Parathyroid adenoma (tissue), 2 donors: Measurements from ENCODE around the gene RASSF3.

Source experiments
- H2AFZ ChIP-seq: fragments of 300-600 bp; sonication (generic); one replicate; pipeline ENCODE4 v1.7.0; 2017; ENCODE audit warnings: antibody characterized with exemption, mild to moderate bottlenecking
- H3K27ac ChIP-seq: fragments of 300-600 bp; sonication (generic); one replicate; pipeline ENCODE4 v1.7.0; 2017
- H3K27me3 ChIP-seq: fragments of 300-600 bp; sonication (generic); one replicate; pipeline ENCODE4 v1.7.0; 2017; ENCODE audit warnings: low read length; ENCODE audit not compliant: control insufficient read depth, insufficient read depth
- H3K36me3 ChIP-seq: fragments of 300-600 bp; sonication (generic); one replicate; pipeline ENCODE4 v1.7.0; 2017; ENCODE audit warnings: low read length; ENCODE audit not compliant: control insufficient read depth, insufficient read depth
- H3K4me1 ChIP-seq: fragments of 300-600 bp; sonication (generic); one replicate; pipeline ENCODE4 v1.7.0; 2017; ENCODE audit warnings: control low read depth
- H3K4me2 ChIP-seq: fragments of 300-600 bp; sonication (generic); one replicate; pipeline ENCODE4 v1.7.0; 2017; ENCODE audit warnings: low read length
- H3K4me3 ChIP-seq: fragments of 300-600 bp; sonication (generic); one replicate; pipeline ENCODE4 v1.7.0; 2017; ENCODE audit warnings: low read depth, low read length
- H3K79me2 ChIP-seq: fragments of 300-600 bp; sonication (generic); one replicate; pipeline ENCODE4 v1.7.0; 2017; ENCODE audit warnings: control low read depth
- H3K9ac ChIP-seq: fragments of 300-600 bp; sonication (generic); one replicate; pipeline ENCODE4 v1.7.0; 2017; ENCODE audit warnings: mild to moderate bottlenecking
- H3K9me3 ChIP-seq: fragments of 300-600 bp; sonication (generic); one replicate; pipeline ENCODE4 v1.7.0; 2017; ENCODE audit warnings: low read length; ENCODE audit not compliant: control insufficient read depth
- TF ChIP-seq, protein P1 (sequence below): fragments of 300-600 bp; sonication (generic); IDR thresholded peaks from one replicate; pipeline ENCODE4 v1.7.0; 2017; ENCODE audit warnings: antibody characterized with exemption, mild to moderate bottlenecking
- donor health status: primary hyperparathyroidism.

RASSF3 gene

DNA sequence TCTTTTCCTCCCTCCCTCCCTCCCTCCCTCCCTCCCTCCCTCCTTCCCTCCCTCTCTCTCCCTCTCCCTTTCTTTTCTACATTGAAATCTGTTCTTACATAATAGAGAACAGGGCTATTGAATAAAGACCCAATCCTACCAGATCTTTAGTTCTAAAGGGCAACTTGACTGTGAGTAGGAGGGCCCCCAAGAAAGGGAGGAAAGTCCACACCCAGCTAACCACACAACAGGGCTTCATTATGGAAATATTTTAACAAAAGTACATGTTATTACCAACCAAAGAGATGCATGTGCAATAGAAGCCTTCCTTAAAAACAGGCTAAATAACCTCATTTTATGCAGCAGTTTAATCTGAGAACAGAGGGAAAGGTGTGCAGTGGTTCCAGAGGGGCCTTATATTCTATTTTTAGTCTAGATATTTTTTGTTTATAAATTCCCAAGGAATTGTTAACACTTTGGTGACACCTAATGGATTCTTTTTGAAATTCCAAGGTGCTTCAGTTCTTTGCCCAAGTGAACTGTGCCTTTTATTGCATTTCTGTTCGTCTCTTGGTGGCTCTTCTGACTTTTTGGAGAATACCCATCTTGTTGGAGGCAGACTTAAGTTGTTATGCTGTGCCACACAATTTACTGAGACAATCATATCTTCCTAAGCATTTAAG is 85.9 kb downstream of the RASSF3 start:
- Histone ChIP-seq H3K36me3 (no peaks in the 10 kb centered on the region), H2AFZ (no peak overlapping the region), H3K9ac (no peak overlapping the region), H3K79me2 (no peaks in the 10 kb centered on the region), H3K4me3 (no peak overlapping the region), H3K4me2 (no peak overlapping the region), H3K9me3 (no peaks in the 10 kb centered on the region), H3K4me1 (no peaks in the 10 kb centered on the region), H3K27ac (no peak overlapping the region), H3K27me3 (no peaks in the 10 kb centered on the region)
- TF ChIP-seq, protein P1, sequence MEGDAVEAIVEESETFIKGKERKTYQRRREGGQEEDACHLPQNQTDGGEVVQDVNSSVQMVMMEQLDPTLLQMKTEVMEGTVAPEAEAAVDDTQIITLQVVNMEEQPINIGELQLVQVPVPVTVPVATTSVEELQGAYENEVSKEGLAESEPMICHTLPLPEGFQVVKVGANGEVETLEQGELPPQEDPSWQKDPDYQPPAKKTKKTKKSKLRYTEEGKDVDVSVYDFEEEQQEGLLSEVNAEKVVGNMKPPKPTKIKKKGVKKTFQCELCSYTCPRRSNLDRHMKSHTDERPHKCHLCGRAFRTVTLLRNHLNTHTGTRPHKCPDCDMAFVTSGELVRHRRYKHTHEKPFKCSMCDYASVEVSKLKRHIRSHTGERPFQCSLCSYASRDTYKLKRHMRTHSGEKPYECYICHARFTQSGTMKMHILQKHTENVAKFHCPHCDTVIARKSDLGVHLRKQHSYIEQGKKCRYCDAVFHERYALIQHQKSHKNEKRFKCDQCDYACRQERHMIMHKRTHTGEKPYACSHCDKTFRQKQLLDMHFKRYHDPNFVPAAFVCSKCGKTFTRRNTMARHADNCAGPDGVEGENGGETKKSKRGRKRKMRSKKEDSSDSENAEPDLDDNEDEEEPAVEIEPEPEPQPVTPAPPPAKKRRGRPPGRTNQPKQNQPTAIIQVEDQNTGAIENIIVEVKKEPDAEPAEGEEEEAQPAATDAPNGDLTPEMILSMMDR = no peak

DNA sequence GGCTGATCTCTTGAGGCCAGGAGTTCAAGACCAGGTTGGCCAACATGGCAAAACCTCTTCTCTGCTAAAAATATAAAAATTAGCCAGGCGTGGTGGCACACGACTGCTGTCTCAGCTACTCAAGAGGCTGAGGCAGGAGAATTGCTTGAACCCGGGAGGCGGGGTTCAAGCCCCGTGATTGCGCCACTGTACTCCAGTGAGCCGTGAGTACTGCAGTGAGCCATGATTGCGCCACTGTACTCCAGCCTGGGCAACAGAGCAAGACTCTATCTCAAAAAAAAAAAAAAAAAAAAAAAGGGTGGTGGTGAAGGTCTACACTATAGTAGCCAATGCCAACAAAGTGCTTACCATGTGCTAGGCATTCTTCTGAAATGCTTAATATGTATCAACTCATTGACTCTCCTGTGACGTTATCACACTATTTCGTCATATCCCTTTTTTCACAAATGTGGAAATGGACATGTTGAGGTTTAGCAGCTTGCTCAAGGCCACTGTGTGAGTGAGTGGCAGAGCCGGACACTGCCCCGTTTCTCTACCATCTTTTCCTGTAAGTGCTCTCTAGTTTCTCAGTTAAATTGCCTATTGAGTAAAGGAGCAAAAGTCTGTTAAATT is 89.3 kb downstream of the RASSF3 start:
- Histone ChIP-seq H3K4me3 (no peak overlapping the region), H3K9me3 (no peaks in the 10 kb centered on the region), H3K36me3 (no peaks in the 10 kb centered on the region), H3K79me2 (no peaks in the 10 kb centered on the region), H3K4me2 (no peak overlapping the region), H3K27ac (no peak overlapping the region), H3K9ac (no peak overlapping the region), H3K4me1 (no peaks in the 10 kb centered on the region), H3K27me3 (no peaks in the 10 kb centered on the region), H2AFZ (no peak overlapping the region)
- TF ChIP-seq, protein P1 = no peak

DNA sequence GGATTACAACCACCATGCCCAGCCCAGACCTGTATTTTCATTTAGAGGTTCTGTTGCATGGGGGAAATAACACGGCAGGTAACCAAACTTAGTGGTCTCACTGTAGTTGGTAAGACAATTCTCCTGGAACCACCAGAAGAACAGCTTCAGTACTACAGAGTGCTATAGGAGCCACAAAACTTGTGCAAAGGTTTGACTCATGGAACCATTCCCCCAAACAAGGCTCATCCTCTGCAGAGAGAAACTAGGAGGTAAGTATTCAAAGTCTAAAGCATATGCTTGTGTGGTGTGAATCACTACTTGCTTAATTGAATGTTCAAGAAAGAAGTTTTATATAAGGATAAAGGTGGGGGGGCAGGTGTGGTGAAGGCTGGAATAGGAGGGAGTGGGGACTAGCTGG is 90.2 kb downstream of the RASSF3 start:
- no peaks in the 10 kb centered on the region for H3K27me3 ChIP-seq
- no peaks in the 10 kb centered on the region for H3K9me3 ChIP-seq
- no peaks in the 10 kb centered on the region for H3K79me2 ChIP-seq
- no peaks in the 10 kb centered on the region for H3K36me3 ChIP-seq
- H2AFZ ChIP-seq = no peak overlapping the region
- H3K27ac ChIP-seq = no peak overlapping the region
- no peaks in the 10 kb centered on the region for H3K4me1 ChIP-seq
- no peak overlapping the region for H3K4me2 ChIP-seq
- TF ChIP-seq, protein P1 = no peak
- H3K9ac ChIP-seq = no peak overlapping the region
- no peak overlapping the region for H3K4me3 ChIP-seq

DNA sequence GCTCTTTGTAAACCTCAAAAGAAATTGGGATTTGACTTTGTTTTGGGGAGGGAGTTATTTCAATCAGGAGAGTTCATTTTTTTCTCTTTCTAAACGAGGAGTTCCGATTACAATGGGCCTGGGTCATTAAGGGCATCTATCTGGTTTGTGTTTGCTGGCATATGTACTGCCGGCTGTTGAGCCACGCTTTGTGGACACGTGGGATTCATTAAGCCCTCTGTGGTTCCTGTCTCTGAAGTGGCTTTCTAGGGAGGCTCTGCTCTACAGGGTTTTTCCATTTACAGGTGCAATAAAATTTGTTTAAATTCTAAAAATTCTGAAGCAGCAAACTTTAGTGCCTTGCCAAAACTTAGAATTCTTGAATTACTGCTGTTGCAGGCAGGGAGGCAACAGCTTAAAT is 91.0 kb downstream of the RASSF3 start:
- Histone ChIP-seq H3K79me2 (no peaks in the 10 kb centered on the region), H3K9ac (no peak overlapping the region), H3K27me3 (no peaks in the 10 kb centered on the region), H3K4me1 (no peaks in the 10 kb centered on the region), H2AFZ (no peak overlapping the region), H3K36me3 (no peaks in the 10 kb centered on the region), H3K9me3 (no peaks in the 10 kb centered on the region), H3K4me2 (no peak overlapping the region), H3K27ac (no peak overlapping the region), H3K4me3 (no peak overlapping the region)
- TF ChIP-seq, protein P1 = no peak

DNA sequence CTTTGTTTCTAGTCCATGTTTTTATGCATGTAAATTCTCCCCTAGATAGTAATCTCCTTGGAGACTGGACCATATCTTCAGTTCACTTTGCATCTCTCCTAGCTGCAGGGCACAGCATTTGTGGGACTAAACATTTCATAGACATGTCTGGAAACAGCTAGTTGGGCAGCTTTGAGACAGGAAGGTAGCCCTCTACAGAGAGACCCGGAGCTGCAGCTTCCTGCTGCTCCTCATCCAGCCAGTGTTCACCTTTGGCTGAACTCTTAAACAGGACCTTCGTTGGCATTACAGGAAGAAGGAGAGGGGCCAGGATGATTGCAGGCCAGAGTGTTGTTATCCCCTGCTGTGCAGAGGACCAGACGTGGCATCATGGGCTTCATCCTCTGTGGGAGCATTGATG is 96.0 kb downstream of the RASSF3 start:
- Histone ChIP-seq H2AFZ (no peak overlapping the region), H3K4me3 (no peak overlapping the region), H3K79me2 (no peaks in the 10 kb centered on the region), H3K9ac (no peak overlapping the region), H3K9me3 (no peaks in the 10 kb centered on the region), H3K27me3 (no peaks in the 10 kb centered on the region), H3K4me1 (no peaks in the 10 kb centered on the region), H3K36me3 (no peaks in the 10 kb centered on the region), H3K27ac (no peak overlapping the region), H3K4me2 (no peak overlapping the region)
- TF ChIP-seq, protein P1 = no peak
